ENCODE measurements around the gene TTC27.
A peak's percentile ranks its signal among the peaks of the same experiment; 100 is the strongest.
"Not testable (repeated sequence)": the region's sequence is repeated elsewhere in the genome, so short reads cannot be mapped to it uniquely, and the experiment has no call there.

The TTC27 gene

DNA sequence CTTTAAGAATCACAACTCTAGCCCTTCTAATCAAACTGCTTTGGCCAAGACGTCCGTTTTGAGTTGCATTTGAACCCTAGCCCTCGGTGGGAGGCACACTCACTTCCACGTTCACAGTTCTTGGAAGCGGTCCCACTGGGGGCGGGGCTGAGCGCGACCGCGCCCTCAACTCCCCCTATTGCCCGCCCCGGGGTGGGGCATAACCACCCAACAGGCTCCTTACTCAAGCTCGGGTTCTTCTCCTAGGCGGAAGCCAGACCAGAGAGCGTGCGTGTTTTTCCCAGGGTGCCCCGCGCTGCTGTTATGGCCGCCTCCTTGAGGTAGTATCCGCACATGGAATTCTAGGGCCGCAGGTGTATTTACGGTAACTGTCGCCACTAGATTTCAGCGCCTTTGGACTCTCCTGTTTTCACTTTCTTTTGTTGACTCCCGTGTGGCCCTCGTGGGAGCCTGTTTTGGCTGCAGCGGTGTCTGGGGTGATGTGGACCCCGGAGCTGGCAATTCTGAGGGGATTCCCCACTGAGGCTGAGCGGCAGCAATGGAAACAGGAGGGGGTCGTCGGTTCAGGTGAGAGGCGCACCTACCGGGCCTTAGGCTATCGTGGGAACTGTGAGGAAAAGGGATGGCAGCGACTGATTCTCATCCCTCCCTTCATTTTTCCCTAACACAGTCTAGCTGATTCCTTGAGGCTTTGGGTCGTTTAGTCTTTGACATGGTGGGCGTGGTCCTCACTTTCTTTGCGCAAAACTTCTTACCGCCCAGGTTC is at the start of gene TTC27:
TSS of gene TTC27 (plus strand) at position 237 of the 766 bp plus-strand sequence. CDS start at position 480, 243 bp downstream.
- DNase-seq: peak; percentile 95 to 98 (median 97)

DNA sequence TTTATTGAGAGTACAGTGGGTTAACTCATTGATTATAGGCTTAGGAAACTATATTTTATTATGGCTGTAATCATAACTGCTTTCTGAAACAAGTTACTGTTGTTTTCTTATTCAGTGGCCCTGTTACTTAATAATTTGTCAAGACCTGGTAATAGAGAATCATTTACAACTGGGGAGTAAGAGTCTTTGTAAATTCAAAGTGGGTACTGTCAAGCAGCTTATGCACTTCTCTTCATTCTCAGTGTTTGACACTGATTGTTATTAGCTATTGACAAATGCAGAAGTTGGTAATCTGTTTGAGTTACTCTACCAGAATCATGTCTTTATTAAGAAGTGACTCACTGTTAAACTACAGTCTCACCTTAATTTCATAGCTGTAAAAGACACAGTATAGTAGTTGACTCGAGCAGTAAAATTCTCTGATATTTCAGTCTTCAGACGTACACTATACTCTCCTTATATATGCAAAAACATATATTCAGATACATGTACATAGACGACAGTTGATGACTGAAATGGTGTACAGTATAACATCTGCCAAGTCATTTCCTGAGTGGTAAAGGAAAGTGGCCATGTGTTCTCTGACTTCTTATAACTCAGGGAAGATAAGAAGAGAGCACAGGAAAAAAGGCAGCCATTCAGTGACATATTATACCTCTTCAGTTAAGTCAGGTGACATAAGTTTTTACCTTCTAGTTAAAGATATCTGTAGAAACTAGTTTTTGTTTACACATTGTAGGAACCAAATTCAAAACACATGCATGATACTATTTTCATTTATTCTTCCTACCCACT is 36.0 kb upstream of the TTC27 start:
- DNase-seq: no peak

DNA sequence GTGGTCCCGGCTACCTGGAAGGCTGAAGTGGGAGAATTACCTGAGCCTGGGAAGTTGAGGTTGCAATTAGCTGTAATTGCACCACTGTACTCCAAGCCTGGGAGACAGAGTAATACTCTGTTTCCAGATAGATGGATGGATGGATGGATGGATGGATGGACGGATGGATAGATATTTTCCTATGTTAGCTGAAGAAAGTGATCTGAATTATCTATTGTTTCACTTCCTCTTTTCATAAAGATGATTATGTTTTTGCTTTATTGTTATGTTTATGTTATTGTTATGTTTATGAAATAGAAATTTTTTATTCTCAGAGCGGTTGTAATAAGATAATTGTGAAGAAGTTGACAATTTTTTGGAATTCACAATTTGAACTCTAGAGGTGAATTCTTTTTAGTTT is 33.3 kb upstream of the TTC27 start:
- DNase-seq: no peak

DNA sequence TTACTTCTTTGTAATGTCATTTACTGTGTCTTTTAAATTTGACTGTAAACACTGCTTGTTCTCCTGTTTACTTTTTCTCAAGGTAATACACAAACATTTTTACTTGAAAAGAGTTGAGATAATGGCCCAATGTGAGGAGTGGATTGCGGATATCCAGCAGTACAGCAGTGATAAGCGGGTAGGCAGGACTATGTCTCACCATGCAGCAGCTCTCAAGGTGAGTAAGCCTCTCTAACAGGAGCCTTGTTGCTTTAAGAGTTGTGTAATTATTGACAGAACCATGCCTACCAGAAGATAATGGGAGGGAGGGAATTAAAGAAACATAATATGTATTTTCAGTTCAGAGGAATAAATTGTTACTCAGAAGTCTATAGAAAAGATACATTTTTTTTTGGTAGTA is 16.5 kb upstream of the TTC27 start:
- DNase-seq: no peak

DNA sequence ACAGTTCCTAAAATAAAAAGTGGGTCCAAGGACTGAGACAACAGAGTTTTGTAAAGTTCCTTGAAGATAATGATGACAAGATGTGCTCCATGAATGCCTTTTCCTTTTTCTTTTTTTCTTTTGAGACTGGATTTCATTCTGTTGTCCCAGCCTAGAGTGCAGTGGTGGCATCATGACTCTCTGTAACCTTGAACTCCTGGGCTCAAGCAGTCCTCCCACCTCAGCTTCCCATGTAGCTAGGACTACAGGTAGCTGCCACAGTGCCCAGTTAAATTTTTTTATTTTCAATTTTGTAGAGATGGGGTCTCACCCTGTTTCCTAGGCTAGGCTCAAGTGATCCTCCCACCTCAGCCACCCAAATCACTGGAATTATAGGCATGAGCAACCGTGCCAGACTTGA is 16.1 kb upstream of the TTC27 start:
- DNase-seq: no peak

DNA sequence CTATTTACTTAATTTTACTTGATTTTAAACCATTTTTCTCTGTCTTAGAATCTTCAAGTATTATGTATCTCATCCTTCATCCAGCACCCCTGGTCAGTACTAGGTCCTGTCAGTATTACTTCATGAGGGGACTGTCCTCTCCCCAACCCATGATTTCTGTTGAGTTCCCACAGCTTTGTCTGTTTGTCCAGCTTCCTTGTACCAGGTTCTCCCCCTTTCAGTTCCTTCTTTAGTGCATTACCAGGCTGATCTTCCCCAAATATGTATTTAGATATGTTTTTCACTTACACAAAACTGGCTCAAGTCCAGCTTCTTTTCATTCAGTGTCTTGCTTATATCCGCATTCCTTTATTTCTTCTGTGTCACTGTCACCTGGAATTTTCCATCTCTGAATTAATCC is 13.8 kb upstream of the TTC27 start:
- DNase-seq: no peak

DNA sequence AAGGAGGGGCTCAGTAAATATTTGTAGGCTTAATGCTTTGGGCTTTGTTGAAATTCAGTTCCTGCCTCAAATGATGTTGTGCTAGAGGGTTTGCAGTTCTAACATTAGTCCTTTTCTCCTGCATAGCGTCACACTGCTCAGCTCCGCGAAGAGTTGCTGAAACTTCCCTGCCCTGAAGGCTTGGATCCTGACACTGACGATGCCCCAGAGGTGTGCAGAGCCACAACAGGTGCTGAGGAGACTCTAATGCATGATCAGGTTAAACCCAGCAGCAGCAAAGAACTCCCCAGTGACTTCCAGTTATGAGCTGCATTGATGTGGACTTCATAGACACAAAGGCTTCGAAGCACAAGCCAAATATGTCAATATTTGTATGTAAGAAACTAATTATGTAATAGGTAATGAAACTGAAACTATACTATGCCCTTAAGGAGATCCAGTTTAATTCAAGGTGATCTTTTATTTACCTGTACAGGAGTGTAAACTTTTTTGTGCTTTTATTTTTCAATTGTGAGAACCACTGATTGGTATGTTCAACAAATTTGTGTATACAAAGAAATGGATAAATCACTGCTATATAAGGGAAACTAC is 10.2 kb upstream of the TTC27 start:
- DNase-seq: no peak

DNA sequence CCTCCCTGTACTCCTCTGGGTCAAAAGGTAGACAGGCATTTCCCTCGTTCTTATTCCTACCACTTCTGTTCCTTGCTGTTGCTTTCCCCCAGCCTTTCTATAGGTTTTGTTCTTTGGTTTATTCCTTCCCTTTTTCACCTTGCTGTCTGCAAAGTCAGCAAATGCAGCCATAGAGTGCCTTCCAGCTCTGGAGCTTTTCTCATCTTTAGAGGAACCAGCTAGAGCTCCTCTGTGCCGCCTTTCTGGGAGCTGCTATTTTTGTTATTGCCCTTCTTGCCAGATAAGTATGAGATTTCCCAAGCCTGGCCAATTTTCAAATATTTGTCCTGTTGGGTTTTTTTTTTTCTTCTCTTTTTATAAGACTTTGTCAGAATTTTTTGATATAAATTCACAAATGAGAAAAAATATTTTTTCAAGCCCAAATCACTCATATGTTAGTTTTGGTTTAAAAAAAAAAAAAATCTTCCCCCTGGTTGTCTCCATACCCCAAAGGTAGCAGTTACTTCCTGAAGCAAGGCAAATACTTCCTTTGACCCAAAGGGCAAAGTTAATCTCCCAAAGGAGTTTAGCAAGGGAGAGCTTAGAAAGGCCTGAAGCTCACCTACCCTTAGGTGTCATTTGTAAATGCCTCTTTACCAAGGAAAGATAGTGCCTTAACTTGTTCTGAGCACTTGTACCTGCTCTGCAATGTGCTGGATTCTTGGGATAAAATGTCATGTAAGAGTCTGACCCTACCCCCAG is 5.1 kb upstream of the TTC27 start:
- no peak for DNase-seq

DNA sequence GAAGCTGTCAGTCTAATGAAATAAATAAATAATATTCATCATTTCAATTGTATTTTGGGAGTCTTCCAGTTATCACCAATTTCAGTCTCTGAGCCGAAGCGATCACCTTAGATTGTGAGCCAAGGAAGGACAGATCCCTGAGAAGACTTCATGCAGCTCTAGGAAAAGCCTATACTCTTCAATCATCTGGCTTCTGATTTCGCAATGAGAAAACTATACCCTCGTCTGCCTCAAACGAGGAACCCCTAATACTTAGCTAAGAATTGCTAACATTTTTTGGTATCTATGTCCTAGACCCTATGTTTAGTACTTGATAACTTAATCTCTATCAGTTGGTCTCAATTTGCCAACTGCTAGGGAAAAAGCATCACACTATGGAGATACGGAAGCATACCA is 4.5 kb upstream of the TTC27 start:
- no peak for DNase-seq

DNA sequence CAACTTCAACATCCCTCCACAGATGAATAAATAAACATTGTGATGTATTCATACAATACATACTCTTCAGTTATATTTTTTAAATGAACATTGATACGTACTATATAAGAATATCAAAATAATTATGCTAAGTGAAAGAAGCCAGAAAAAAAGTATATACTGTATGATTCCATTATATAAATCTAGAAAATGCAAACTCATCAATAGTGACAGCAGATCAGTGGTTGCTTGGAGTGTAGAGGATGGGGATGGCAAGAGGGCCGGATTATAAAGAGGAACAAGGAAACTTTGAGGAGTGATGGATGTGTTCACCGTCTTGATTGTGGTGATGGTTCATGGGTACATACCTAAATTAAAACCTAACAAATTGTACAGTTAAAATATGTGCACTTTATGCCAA is 3.0 kb upstream of the TTC27 start:
- DNase-seq: no peak

DNA sequence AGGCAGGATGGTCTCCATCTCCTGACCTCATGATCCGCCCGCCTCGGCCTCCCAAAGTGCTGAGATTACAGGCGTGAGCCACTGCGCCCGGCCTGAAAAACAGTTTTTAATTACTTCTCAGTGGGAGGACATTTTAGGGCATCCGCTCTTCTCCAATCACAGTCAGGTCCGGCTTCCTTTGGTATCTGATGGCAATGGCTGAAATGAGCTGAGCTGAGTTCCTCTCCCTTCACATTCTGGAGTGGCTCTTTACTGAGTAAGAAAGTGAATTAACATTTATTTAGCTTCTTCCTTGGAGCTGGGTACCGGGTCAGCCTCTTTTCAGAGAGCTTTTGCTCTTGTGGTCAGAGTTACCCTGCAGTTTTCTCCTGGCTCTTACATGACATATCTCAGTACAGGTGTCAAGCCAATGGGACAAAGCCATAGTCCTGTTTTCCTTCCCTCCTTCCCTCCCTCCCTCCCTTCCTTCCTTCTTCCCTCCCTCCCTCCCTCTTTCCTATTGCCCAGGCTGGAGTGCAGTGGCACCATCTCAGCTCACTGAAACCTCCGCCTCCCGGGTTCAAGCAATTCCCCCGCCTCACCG is 1.1 kb upstream of the TTC27 start:
- no peak for DNase-seq

DNA sequence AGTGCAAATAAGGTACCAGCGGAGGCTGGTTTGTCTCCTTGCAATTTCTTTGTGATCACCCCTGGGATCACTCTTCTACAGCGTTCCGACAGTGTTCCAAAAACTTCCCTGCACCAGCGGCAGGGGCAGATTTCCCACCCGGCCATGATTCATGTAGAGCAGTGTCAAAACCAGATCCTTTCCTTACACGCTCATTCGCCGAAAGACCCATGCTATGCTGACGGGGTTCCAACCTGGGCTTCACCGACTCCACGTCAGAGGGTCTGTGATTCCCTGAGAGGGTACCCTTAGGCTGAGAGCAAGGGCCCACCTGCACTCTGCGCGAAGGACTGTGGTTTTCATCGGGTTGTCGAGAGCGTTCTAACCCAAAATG is 423 bp upstream of the TTC27 start:
- DNase-seq: peak in 1 of 3 experiments; percentile 34

DNA sequence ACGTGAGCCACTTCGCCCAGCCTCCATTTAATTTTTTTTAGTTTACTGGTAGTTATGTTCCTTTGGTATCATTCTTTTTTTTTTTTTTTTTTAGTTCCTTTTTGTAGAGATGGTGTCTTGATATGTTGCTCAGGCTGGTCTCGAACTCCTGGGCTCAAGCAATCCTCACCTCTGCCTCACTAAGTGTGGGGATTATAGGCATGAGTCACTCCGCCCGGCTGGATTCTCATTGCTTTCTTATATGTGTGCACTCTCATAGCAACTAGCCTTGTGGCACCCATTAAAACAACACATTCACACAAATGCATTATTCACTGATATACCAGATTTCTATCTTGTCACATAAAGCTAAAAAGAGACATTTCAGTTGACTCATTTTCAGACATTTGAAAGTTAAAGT is 4.2 kb downstream of the TTC27 start:
- DNase-seq: no peak

DNA sequence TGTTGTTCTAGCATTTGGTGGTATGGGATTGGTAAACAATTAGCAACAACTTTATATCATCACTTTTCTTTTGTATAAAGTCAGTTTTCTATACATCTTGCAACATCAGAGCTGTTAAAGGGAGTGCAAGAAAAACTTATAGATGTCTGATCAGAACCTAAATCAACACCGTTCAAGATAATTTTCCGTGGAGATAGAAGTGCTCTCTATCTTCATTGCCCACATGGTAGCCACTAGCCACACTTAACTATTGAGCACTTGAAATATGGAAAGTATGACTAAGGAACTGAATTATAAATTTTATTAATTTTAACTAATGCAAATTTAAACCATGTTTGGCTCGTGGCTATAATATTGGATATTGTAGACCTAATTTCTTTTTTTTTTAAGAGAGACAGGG is 5.2 kb downstream of the TTC27 start:
- DNase-seq: no peak

DNA sequence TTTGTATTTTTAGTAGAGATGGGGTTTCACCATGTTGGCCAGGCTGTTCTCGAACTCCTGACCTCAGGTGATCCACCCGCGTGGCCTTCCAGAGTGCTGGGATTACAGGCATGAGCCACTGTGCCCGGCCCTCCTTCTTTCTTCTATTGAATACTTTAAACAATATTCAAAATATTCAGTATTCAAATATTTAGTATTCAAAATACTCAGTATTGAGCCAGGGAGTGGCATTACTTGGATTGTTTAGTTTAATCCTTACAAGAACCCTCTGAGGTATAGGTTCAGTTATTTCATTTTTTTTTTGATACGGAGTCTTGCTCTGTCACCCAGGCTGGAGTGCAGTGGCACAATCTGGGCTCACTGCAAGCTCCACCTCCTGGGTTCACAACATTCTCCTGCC is 10.7 kb downstream of the TTC27 start:
- DNase-seq: not testable (repeated sequence)

DNA sequence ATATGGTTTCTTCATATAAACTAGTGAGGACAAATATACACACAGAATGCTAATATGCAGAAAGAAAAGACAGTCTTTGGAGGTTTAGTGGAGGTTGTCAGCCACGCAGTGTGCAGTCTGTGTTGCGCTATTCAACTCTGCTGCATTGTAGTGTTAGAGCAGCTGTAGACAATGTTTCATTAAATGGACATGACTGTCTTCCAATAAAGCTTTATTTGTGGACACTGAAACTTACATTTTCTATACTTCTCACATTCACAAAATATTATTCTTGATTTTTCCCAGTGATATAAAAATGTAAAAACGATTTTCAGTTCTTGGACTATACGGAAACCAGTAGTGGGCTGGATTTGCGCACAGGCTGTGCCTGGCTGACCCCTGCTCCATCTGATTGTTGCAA is 13.3 kb downstream of the TTC27 start:
- no peak for DNase-seq

DNA sequence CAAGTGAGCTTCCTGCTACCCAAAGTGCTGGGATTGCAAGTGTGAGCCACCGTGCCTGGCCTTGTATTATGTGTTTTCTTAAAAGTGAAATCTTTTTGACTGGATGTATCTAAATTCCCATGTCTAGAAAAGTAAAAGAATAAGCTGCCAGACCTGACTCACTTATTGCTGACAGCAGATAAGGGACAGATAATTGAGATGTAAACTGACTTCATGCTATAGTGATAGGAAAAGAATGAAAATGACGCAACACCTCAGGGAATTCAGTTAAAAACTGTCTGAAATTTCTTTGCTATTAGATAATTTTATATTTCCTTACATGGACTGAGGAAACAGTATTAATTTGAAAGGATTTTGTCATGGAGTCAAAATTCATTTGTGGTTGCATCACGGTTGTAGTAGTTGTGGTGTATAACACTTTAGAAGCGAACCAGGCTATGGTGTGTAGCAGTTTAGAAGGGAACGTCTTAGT is 19.4 kb downstream of the TTC27 start:
- DNase-seq: no peak

DNA sequence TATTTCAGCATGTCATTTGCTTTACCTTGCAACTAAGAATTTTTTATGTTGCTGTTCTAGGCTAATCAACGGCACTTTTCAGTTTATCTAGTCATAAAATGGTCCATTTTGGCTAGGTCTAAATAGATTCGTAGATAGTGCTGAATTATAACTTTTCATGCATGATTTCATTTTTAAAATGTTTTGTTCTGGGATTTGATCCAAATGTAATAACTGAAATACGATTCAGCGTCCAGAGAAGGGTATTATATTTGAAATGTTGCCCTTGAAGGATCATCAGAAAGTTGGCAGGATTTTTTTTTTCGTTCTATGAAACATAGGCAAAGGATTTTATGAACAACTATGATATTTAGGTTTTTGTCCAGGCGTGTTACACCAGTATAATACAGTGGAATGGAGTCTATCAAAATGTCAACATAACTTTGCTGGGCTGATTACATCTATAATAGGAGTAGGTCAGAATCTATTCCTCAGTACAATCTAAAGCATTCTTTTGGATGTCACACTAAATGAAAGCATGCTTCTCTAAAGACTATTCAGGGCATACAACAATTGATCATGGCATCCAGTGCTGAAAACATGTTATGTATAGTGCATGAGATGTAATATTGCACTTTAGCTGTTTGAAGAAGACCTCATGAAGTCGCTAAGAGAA is 24.8 kb downstream of the TTC27 start:
- DNase-seq: peak in 1 of 3 experiments; percentile 75

DNA sequence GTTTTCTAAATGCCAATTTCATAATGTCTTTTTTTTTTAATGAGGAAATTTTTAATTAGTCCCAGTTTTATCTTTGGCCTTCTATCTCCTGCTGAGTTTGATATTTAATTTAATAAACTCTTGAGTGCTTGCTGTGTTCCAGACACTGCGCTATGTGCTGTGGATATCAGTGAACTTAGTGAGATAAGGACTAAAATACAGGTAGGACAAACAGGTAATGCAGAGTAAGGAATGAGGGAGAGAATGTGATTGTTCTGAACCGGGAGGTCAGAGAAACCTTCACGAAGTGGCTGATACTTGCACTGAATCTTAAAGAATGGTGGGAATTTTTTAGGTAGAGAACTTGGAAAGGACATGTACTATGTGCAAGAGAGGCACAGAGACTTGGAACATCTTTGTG is 28.2 kb downstream of the TTC27 start:
- DNase-seq: no peak

DNA sequence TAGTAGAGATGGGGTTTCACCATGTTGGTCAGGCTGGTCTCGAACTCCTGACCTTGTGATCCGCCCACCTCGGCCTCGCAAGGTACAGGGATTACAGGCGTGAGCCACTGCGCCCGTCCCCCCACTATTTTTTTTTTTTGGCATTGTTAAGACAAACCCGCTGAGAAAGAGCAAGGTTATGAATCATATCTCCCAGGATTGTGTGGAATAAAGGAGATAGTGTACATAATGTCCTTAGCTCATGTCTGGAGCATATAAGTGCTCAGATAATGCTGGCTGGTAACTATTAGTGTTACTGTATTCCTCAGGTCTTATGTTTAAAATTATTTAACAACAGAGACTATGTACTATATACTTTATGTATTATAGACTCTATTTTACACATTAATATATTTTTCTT is 36.0 kb downstream of the TTC27 start:
- no peak for DNase-seq

DNA sequence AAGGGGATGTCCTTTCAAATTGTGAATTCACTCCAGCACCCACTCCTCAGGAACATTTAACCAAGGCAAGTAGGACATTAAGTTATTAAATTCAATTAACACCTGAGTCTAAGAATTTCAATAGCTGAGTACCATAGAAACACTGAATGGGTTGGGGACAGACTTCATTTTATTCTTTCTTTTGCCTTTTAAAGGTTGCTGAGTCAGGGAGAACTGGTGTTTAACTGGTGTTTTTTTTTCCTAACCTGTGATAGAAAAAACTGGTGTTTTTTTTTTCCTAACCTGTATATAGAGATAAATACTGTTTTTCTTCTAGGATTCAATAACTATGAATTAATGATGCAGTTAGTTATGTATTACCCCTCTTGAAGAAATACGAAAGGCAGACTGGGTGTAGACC is 38.9 kb downstream of the TTC27 start:
- DNase-seq: no peak

DNA sequence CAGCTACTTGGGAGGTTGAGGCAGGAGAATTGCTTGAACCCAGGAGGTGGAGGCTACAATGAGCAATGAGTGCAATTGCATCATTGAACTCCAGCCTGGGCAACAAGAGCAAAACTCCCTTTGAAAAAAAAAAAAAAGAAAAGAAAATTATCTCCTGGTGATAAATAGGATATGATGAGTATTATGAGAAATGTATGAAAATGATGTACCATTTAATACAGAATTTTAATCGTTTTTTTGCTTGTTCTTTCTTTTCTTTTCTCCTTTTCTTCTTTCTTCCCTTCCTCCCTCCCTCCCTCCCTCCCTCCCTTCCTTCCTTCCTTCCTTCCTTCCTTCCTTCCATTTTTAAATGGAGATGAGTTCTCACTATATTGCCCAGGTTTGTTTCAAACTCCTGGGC is 40.4 kb downstream of the TTC27 start:
- no peak for DNase-seq

All from NCI-H1417 (cell line).